HEK293 (cell line): ENCODE measurements around the gene AQP12A.

ENCODE experiments used
- CTCF ChIA-PET: fragments of 350-600 bp; formaldehyde crosslinking; extraction: SDS; loops from one replicate; lab custom pipeline; 2021; ENCODE audit warnings: antibody characterized with exemption; lab: Yijun Ruan, JAX
- POLR2A ChIA-PET: fragments of 300-600 bp; formaldehyde crosslinking; extraction: SDS; loops from one replicate; lab custom pipeline; 2020; ENCODE audit warnings: antibody characterized with exemption, inconsistent platforms; lab: Yijun Ruan, JAX
- H3K27ac ChIP-seq: fragments of 200-500 bp; sonication (Bioruptor generic); 2 replicates; pipeline ENCODE4 v1.5.1; 2014; ENCODE audit warnings: low read depth, low read length, control low read depth, inconsistent platforms; ENCODE audit errors: extremely low read depth
- H3K36me3 ChIP-seq, 2 experiments: fragments of 200-500 bp in 1 of 2; sonication (Bioruptor generic) in 1 of 2; 1 replicate in 1 of 2; 2 replicates in 1 of 2; pipeline ENCODE4 v1.5.1; 2014 to 2017; ENCODE audit warnings: inconsistent platforms in 2 of 2, low read length in 2 of 2; ENCODE audit not compliant: control insufficient read depth in 2 of 2, insufficient read depth in 1 of 2
- H3K4me1 ChIP-seq: fragments of 200-500 bp; sonication (Bioruptor generic); 2 replicates; pipeline ENCODE4 v1.5.1; 2014; ENCODE audit warnings: mild to moderate bottlenecking, low read length, inconsistent platforms; ENCODE audit not compliant: control insufficient read depth, insufficient read depth
- H3K4me3 ChIP-seq: 2 replicates; pipeline ENCODE4 v1.5.1; 2011; ENCODE audit warnings: low read depth, mild to moderate bottlenecking, control low read depth, low read length, moderate library complexity
- H3K9me3 ChIP-seq: fragments of 200-500 bp; sonication (Bioruptor generic); 2 replicates; pipeline ENCODE4 v1.5.1; 2014; ENCODE audit warnings: low read depth, low read length, inconsistent platforms; ENCODE audit not compliant: control insufficient read depth, insufficient read depth
- GLI2 ChIP-seq: fragments of 450-650 bp; formaldehyde crosslinking; IDR thresholded peaks from 2 replicates; pipeline ENCODE4; 2017; ENCODE audit warnings: missing biosample characterization, missing genetic modification characterization, low read depth, borderline replicate concordance
- IKZF3 ChIP-seq: fragments of 450-650 bp; IDR thresholded peaks from 2 replicates; pipeline ENCODE4 v1.5.0; 2018; ENCODE audit warnings: missing biosample characterization, mild to moderate bottlenecking, missing genetic modification characterization, moderate library complexity
- MZF1 ChIP-seq: fragments of 450-650 bp; formaldehyde crosslinking; IDR thresholded peaks from 2 replicates; pipeline ENCODE4 v1.5.1; 2017; ENCODE audit warnings: missing biosample characterization, missing genetic modification characterization, borderline replicate concordance
- SALL2 ChIP-seq: fragments of 450-650 bp; formaldehyde crosslinking; IDR thresholded peaks from 2 replicates; pipeline ENCODE4 v1.5.0; 2017; ENCODE audit warnings: missing biosample characterization, mild to moderate bottlenecking, missing genetic modification characterization, borderline replicate concordance
- SCRT1 ChIP-seq: fragments of 450-650 bp; formaldehyde crosslinking; IDR thresholded peaks from 2 replicates; pipeline ENCODE4 v1.5.1; 2016; ENCODE audit warnings: missing biosample characterization, missing genetic modification characterization, borderline replicate concordance
- SP3 ChIP-seq: fragments of 450-650 bp; formaldehyde crosslinking; IDR thresholded peaks from 2 replicates; pipeline ENCODE4 v1.5.1; 2016; ENCODE audit warnings: missing biosample characterization, missing genetic modification characterization
- WT1 ChIP-seq: fragments of 450-650 bp; formaldehyde crosslinking; IDR thresholded peaks from 2 replicates; pipeline ENCODE4 v1.5.1; 2016; ENCODE audit warnings: missing biosample characterization, missing genetic modification characterization
- YY2 ChIP-seq: fragments of 450-650 bp; formaldehyde crosslinking; IDR thresholded peaks from 2 replicates; pipeline ENCODE4 v1.5.1; 2016; ENCODE audit warnings: missing biosample characterization, missing genetic modification characterization
- ZNF175 ChIP-seq: fragments of 450-650 bp; formaldehyde crosslinking; IDR thresholded peaks from 2 replicates; pipeline ENCODE4 v1.5.1; 2016; ENCODE audit warnings: missing biosample characterization, missing genetic modification characterization
- ZNF221 ChIP-seq: fragments of 450-650 bp; formaldehyde crosslinking; IDR thresholded peaks from 2 replicates; pipeline ENCODE4 v1.5.1; 2017; ENCODE audit warnings: missing biosample characterization, missing genetic modification characterization, borderline replicate concordance
- ZNF274 ChIP-seq, 2 experiments: fragments of 200-500 bp in 1 of 2; fragments of 450-650 bp in 1 of 2; sonication (Bioruptor generic) in 1 of 2; formaldehyde crosslinking in 1 of 2; IDR thresholded peaks; 2 replicates each; pipeline versions ENCODE4 v1.5.1 to v1.6.1; 2014 to 2016; ENCODE audit warnings: borderline replicate concordance in 1 of 2, inconsistent platforms in 1 of 2, low read length in 1 of 2, missing biosample characterization in 1 of 2, missing genetic modification characterization in 1 of 2
- ZNF292 ChIP-seq: fragments of 450-650 bp; formaldehyde crosslinking; IDR thresholded peaks from 2 replicates; pipeline ENCODE4 v1.5.1; 2016; ENCODE audit warnings: low read depth, missing biosample characterization, missing genetic modification characterization, borderline replicate concordance
- ZNF416 ChIP-seq: fragments of 450-650 bp; formaldehyde crosslinking; IDR thresholded peaks from 2 replicates; pipeline ENCODE4 v1.5.1; 2016; ENCODE audit warnings: missing biosample characterization, missing genetic modification characterization
- ZNF510 ChIP-seq: fragments of 450-650 bp; formaldehyde crosslinking; IDR thresholded peaks from 2 replicates; pipeline ENCODE4 v1.5.1; 2018; ENCODE audit warnings: mild to moderate bottlenecking, missing genetic modification characterization, missing biosample characterization; ENCODE audit not compliant: insufficient replicate concordance
- ZNF530 ChIP-seq: fragments of 450-650 bp; formaldehyde crosslinking; IDR thresholded peaks from 2 replicates; pipeline ENCODE4 v1.5.1; 2016; ENCODE audit warnings: low read depth, missing biosample characterization, missing genetic modification characterization
- ZNF561 ChIP-seq: fragments of 450-650 bp; IDR thresholded peaks from 2 replicates; pipeline ENCODE4 v1.5.1; 2018; ENCODE audit warnings: missing biosample characterization, missing genetic modification characterization, borderline replicate concordance
- ZNF585B ChIP-seq: fragments of 450-650 bp; formaldehyde crosslinking; IDR thresholded peaks from 2 replicates; pipeline ENCODE4 v1.5.1; 2016; ENCODE audit warnings: missing biosample characterization, missing genetic modification characterization
- ZNF654 ChIP-seq: fragments of 450-650 bp; formaldehyde crosslinking; IDR thresholded peaks from 2 replicates; pipeline ENCODE4 v1.5.1; 2016; ENCODE audit warnings: low read depth, missing biosample characterization, missing genetic modification characterization
- TF ChIP-seq, protein P1 (sequence below): fragments of 450-650 bp; formaldehyde crosslinking; IDR thresholded peaks from 2 replicates; pipeline ENCODE4 v1.5.1; 2017; ENCODE audit warnings: missing biosample characterization, mild to moderate bottlenecking, missing genetic modification characterization, moderate library complexity
- TF ChIP-seq, protein P2 (sequence below): fragments of 450-650 bp; formaldehyde crosslinking; IDR thresholded peaks from 2 replicates; pipeline ENCODE4 v1.5.1; 2016; ENCODE audit warnings: missing biosample characterization, missing genetic modification characterization
- TF ChIP-seq, protein P3 (sequence below): fragments of 450-650 bp; formaldehyde crosslinking; optimal IDR thresholded peaks from 2 replicates; pipeline ENCODE3; 2016; ENCODE audit warnings: missing biosample characterization, mild to moderate bottlenecking, missing genetic modification characterization
- TF ChIP-seq, protein P4 (sequence below): fragments of 450-650 bp; formaldehyde crosslinking; IDR thresholded peaks from 2 replicates; pipeline ENCODE4 v1.5.1; 2017; ENCODE audit warnings: missing biosample characterization, missing genetic modification characterization
- TF ChIP-seq, protein P5 (sequence below): fragments of 450-650 bp; formaldehyde crosslinking; IDR thresholded peaks from 2 replicates; pipeline ENCODE4 v1.5.1; 2016; ENCODE audit warnings: missing biosample characterization, missing genetic modification characterization
- TF ChIP-seq, protein P6 (sequence below): fragments of 450-650 bp; IDR thresholded peaks from 2 replicates; pipeline ENCODE4 v1.5.1; 2018; ENCODE audit warnings: missing biosample characterization, mild to moderate bottlenecking, missing genetic modification characterization

The AQP12A gene

DNA sequence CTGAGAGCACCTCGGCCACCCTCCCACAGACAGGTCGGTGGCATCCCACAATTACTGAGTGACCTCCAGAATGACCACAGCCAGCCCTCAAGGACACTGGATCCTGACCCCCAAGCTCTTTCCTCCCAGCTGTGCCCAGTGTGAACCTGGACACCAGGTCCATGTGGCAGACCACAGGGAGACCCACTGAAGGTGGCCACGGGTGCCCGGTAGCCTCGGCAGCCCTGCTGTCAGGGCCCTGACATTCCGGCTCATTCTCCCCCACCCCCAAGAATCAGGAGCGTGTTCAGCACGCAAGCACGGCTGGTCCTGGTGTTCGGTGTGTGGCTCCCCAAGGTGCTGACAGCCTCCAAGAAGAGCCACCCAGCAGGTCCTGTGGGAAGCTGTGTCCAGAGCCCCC lies 32.8 kb downstream of the AQP12A start:
- Histone ChIP-seq H3K4me1 (no peaks in the 10 kb centered on the region), H3K36me3 (peaks cover 0 to 29% of the 10 kb centered on the region in 2 experiments; a peak in 1 of 3 replicates), H3K4me3 (no peak overlapping the region), H3K9me3 (no peaks in the 10 kb centered on the region), H3K27ac (no peak overlapping the region)
- CTCF ChIA-PET = interaction anchor here (0.7 kb wide), 1 partner anchor 9 kb away, joined by 5 read pairs; no protein-coding TSS in a partner anchor
- POLR2A ChIA-PET = no interaction called here
- no peak for TF ChIP-seq ZNF175 (tag by site-specific recombination)
- no peak for TF ChIP-seq MZF1
- no peak for TF ChIP-seq ZNF530 (tag by site-specific recombination)
- no peak for TF ChIP-seq YY2 (tag by site-specific recombination)
- TF ChIP-seq, protein P1, sequence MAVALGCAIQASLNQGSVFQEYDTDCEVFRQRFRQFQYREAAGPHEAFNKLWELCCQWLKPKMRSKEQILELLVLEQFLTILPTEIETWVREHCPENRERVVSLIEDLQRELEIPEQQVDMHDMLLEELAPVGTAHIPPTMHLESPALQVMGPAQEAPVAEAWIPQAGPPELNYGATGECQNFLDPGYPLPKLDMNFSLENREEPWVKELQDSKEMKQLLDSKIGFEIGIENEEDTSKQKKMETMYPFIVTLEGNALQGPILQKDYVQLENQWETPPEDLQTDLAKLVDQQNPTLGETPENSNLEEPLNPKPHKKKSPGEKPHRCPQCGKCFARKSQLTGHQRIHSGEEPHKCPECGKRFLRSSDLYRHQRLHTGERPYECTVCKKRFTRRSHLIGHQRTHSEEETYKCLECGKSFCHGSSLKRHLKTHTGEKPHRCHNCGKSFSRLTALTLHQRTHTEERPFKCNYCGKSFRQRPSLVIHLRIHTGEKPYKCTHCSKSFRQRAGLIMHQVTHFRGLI (tag by site-specific recombination) = no peak
- no peak for TF ChIP-seq IKZF3 (tag by site-specific recombination)
- TF ChIP-seq, protein P2, sequence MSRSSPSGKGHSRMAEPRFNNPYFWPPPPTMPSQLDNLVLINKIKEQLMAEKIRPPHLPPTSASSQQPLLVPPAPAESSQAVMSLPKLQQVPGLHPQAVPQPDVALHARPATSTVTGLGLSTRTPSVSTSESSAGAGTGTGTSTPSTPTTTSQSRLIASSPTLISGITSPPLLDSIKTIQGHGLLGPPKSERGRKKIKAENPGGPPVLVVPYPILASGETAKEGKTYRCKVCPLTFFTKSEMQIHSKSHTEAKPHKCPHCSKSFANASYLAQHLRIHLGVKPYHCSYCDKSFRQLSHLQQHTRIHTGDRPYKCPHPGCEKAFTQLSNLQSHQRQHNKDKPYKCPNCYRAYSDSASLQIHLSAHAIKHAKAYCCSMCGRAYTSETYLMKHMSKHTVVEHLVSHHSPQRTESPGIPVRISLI (tag by site-specific recombination) = no peak
- TF ChIP-seq ZNF561 = no peak
- TF ChIP-seq, protein P3, sequence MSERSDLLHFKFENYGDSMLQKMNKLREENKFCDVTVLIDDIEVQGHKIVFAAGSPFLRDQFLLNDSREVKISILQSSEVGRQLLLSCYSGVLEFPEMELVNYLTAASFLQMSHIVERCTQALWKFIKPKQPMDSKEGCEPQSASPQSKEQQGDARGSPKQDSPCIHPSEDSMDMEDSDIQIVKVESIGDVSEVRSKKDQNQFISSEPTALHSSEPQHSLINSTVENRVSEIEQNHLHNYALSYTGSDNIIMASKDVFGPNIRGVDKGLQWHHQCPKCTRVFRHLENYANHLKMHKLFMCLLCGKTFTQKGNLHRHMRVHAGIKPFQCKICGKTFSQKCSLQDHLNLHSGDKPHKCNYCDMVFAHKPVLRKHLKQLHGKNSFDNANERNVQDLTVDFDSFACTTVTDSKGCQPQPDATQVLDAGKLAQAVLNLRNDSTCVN (tag by site-specific recombination) = no peak
- TF ChIP-seq SALL2 (tag by site-specific recombination) = no peak
- no peak for TF ChIP-seq SP3 (tag by site-specific recombination)
- TF ChIP-seq WT1 (tag by site-specific recombination) = no peak
- no peak for TF ChIP-seq ZNF292 (tag by site-specific recombination)

DNA sequence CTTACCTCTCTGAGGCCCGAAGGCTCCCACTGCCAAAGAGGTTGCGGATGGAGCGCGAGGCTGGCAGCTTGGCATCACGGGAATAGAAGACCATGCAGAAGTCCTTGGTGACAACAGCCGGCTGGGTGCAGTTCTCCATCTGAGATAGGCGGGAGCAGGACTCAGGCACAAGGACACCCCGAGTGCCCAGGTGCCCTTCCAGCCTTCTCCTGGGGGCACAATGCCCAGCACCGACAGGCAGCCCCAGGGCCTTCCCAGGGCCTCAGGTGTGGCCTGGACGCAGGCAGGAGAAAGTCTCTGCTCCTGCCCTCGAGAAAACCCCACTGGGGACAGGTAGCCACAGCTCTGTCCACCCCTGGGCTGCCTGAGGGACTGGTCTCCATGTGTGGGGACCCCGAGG lies 33.6 kb downstream of the AQP12A start:
- ChIA-PET POLR2A (no interaction called here), CTCF (interaction anchor here (0.6 to 0.7 kb wide), 2 partner anchors 10 to 1581 kb away, joined by 3 to 5 read pairs; no protein-coding TSS in a partner anchor)
- TF ChIP-seq ZNF221 (tag by site-specific recombination) (no peak), ZNF530 (tag by site-specific recombination) (no peak), ZNF654 (tag by site-specific recombination) (no peak), SCRT1 (no peak), GLI2 (tag by site-specific recombination) (no peak), ZNF585B (no peak), ZNF416 (no peak), ZNF510 (no peak), ZNF274 (IDR thresholded peaks at IDR 0.05; ENCODE audit: low read length) (no peak), ZNF274 (tag by site-specific recombination; IDR thresholded peaks at IDR 0.05; ENCODE audit: borderline replicate concordance) (no peak), SALL2 (tag by site-specific recombination) (no peak)
- TF ChIP-seq, protein P4, sequence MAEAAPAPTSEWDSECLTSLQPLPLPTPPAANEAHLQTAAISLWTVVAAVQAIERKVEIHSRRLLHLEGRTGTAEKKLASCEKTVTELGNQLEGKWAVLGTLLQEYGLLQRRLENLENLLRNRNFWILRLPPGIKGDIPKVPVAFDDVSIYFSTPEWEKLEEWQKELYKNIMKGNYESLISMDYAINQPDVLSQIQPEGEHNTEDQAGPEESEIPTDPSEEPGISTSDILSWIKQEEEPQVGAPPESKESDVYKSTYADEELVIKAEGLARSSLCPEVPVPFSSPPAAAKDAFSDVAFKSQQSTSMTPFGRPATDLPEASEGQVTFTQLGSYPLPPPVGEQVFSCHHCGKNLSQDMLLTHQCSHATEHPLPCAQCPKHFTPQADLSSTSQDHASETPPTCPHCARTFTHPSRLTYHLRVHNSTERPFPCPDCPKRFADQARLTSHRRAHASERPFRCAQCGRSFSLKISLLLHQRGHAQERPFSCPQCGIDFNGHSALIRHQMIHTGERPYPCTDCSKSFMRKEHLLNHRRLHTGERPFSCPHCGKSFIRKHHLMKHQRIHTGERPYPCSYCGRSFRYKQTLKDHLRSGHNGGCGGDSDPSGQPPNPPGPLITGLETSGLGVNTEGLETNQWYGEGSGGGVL (tag by site-specific recombination) = no peak
- TF ChIP-seq, protein P5, sequence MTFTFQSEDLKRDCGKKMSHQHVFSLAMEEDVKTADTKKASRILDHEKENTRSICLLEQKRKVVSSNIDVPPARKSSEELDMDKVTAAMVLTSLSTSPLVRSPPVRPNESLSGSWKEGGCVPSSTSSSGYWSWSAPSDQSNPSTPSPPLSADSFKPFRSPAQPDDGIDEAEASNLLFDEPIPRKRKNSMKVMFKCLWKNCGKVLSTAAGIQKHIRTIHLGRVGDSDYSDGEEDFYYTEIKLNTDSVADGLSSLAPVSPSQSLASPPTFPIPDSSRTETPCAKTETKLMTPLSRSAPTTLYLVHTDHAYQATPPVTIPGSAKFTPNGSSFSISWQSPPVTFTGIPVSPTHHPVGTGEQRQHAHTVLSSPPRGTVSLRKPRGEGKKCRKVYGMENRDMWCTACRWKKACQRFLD = no peak
- TF ChIP-seq, protein P6, sequence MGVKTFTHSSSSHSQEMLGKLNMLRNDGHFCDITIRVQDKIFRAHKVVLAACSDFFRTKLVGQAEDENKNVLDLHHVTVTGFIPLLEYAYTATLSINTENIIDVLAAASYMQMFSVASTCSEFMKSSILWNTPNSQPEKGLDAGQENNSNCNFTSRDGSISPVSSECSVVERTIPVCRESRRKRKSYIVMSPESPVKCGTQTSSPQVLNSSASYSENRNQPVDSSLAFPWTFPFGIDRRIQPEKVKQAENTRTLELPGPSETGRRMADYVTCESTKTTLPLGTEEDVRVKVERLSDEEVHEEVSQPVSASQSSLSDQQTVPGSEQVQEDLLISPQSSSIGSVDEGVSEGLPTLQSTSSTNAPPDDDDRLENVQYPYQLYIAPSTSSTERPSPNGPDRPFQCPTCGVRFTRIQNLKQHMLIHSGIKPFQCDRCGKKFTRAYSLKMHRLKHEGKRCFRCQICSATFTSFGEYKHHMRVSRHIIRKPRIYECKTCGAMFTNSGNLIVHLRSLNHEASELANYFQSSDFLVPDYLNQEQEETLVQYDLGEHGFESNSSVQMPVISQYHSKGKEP (tag by site-specific recombination) = no peak
- TF ChIP-seq, protein P3 (tag by site-specific recombination) = no peak
- Histone ChIP-seq H3K9me3 (no peaks in the 10 kb centered on the region), H3K36me3 (peaks cover 0 to 29% of the 10 kb centered on the region in 2 experiments; a peak in 1 of 3 replicates), H3K4me3 (no peak overlapping the region), H3K4me1 (no peaks in the 10 kb centered on the region), H3K27ac (no peak overlapping the region)
